ENCODE data around the gene YY1. TPM values are rescaled to one million over a fixed set of nuclear protein-coding genes. Genes with fewer than 3 reads are reported as not detected.

Gene YY1
- total and polyA plus RNA-seq, 7 donors = 26.7 to 61.5 (median 53.9) TPM

DNA sequence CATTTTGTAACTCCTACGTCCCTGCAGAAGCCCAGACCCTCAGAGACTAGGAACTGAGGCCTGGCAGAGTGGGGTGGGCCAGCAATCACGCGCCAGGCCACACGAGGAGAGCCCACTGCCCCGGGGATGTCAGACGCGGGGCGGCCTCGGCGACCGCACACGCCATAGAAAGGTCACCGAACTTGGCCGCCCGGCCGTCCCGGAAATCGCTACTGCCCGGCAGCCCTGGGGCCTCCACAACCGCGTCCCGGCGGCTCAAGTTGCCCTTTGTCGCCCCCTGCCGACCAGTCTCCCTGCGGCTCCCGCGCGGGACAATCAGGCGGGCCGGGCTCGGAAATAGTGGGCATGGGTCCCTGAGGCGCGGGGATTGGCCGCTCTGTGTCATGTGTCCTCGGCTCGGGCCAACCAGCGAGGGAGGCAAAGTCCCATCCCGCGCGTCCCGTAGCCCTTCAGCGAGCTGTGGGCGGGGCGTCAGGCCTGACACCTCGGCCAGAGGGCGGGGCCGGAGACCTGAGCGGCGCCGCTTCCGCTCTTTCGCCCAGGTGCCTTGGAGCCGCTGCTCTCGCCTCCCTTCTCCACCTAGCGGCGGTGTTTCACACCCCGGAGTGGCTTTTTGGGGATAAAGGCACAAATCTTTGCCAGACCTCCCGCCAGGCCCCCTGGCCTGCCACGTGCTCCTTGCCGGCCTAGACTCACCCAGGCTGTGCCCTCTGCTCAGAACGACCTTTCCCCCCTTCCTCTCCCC is 46.1 kb upstream of the YY1 start:
- Histone ChIP-seq H3K4me1 (peaks cover 0 to 17% (median 11%) of the 10 kb centered on the region in 4 donors), H3K4me3 (peak overlapping the region; percentile 18 to 59 (median 51)), H3K9me3 (no peaks in the 10 kb centered on the region), H3K27ac (peak overlapping the region; percentile 87 to 92 (median 88)), H3K27me3 (no peaks in the 10 kb centered on the region), H3K36me3 (no peaks in the 10 kb centered on the region)
- DNase-seq = peak; percentile 99
- WGBS, 2 donors = 1% methylated on average over 62 of the region's 62 CpGs
- intact Hi-C loops (cut with DNase I) = loop anchor here (1.0 to 5.0 kb wide), 3 partner anchors 44 to 210 kb away; no protein-coding TSS in a partner anchor
- TF ChIP-seq POLR2A (IDR thresholded peaks at IDR 0.05) = peak; percentile 42 to 48
- no peak for TF ChIP-seq EP300 (IDR thresholded peaks at IDR 0.05)
- TF ChIP-seq, protein P1, sequence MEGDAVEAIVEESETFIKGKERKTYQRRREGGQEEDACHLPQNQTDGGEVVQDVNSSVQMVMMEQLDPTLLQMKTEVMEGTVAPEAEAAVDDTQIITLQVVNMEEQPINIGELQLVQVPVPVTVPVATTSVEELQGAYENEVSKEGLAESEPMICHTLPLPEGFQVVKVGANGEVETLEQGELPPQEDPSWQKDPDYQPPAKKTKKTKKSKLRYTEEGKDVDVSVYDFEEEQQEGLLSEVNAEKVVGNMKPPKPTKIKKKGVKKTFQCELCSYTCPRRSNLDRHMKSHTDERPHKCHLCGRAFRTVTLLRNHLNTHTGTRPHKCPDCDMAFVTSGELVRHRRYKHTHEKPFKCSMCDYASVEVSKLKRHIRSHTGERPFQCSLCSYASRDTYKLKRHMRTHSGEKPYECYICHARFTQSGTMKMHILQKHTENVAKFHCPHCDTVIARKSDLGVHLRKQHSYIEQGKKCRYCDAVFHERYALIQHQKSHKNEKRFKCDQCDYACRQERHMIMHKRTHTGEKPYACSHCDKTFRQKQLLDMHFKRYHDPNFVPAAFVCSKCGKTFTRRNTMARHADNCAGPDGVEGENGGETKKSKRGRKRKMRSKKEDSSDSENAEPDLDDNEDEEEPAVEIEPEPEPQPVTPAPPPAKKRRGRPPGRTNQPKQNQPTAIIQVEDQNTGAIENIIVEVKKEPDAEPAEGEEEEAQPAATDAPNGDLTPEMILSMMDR (IDR thresholded peaks at IDR 0.05) = peak; percentile 83 to 94 (median 86)
- peak; percentile 54 to 80 (median 74) for TF ChIP-seq POLR2AphosphoS5 (IDR thresholded peaks at IDR 0.05)

DNA sequence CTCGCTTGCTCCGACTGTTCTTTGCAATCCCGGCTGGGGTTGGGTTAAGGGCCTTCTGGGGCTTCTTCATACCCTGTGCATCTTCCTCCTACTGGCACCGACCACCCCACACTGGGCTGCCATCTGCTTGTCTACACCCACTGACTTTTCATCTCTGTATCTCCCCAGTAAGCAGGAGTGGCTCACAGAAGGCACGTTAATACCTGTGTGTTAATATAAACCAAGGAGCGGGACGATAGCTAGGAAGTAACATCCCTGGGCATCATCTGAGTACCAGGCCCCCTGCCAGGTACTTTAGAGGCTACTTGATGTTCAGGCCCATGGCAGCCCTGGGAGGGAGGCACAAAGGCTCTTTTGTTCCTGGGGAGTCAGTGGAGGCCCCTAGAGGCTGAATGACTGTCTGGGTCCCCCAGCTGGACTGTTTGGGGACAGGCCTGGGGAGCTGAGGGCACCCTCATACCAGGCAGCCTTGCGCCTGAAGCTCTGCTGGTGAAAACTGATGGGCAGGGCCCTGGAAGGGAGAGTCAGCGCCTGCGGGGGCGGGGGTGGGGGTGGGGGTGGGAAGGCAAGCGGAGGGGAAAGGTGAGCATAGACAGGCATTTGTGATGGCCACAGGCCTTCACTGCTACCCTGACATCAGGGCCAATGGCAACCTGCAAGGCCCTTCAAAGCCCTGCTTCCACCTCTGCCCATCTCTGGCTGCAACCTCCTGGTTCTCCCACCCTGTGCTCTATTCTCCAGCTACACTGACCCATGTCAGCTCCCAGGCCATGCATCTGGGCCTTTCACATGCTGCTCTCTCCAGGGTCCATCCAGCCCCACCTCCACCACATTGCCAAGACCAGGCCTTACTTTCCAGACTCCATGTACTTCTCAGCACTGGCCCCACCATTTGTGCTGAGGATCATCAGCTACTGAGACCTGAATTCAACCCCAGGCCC is 45.3 kb upstream of the YY1 start:
- no peak for DNase-seq

DNA sequence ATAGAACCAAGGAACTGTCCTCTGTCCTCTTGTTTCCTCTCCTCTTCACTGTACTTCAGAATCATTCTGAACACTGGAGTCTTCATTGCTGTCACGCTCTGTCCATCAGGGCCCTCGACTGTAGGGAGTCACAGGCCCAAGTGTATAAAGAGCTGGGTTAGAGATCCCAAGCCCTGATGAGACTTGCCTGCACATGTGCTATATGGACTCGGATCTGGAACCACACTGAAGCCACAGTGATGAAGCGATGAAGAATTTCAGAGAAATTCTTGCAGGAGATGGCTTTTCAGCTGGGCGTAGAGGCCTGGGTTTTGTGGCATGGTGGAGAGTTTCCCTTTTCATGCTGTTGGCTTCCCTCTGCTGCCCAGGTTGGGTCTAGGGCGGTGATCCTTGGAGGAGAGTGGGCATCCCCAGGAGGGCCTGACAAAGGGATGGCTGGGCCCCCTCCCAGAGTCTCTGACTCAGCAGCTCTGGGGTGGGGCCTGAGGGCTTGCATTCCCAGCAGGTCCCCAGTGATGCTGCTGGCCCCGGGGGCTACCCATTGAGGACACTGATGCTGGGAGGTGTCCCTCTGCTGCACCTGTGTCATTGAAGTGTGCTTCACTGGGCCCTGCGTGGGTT is 39.6 kb upstream of the YY1 start:
- H3K9me3 ChIP-seq = no peaks in the 10 kb centered on the region
- 92 to 95% methylated on average over 8 of the region's 8 CpGs for WGBS, 2 donors
- H3K4me3 ChIP-seq = no peak overlapping the region
- intact Hi-C loops (cut with DNase I) = no loop called here
- DNase-seq = no peak
- no peaks in the 10 kb centered on the region for H3K4me1 ChIP-seq
- no peaks in the 10 kb centered on the region for H3K36me3 ChIP-seq
- H3K27ac ChIP-seq = no peak overlapping the region
- TF ChIP-seq POLR2A (IDR thresholded peaks at IDR 0.05) = no peak
- TF ChIP-seq, protein P1 (IDR thresholded peaks at IDR 0.05) = no peak
- no peak for TF ChIP-seq POLR2AphosphoS5 (IDR thresholded peaks at IDR 0.05)
- TF ChIP-seq EP300 (IDR thresholded peaks at IDR 0.05) = no peak
- H3K27me3 ChIP-seq = no peaks in the 10 kb centered on the region

More for the DNA sequence above, 45.3 kb upstream of the YY1 start:
- H3K4me3 ChIP-seq = peak overlapping the region; percentile 18 to 59 (median 51)
- no peaks in the 10 kb centered on the region for H3K9me3 ChIP-seq
- intact Hi-C loops (cut with DNase I) = loop anchor here (2.0 to 5.0 kb wide), 2 partner anchors 43 to 86 kb away; no protein-coding TSS in a partner anchor
- WGBS, 2 donors = 56 to 65% methylated on average over 12 of the region's 12 CpGs
- no peaks in the 10 kb centered on the region for H3K27me3 ChIP-seq
- peak overlapping the region; percentile 87 to 92 (median 88) for H3K27ac ChIP-seq
- no peaks in the 10 kb centered on the region for H3K36me3 ChIP-seq
- TF ChIP-seq POLR2AphosphoS5 (IDR thresholded peaks at IDR 0.05) = no peak
- TF ChIP-seq POLR2A (IDR thresholded peaks at IDR 0.05) = no peak
- TF ChIP-seq EP300 (IDR thresholded peaks at IDR 0.05) = no peak
- TF ChIP-seq, protein P1 (IDR thresholded peaks at IDR 0.05) = no peak
- peaks cover 0 to 17% (median 11%) of the 10 kb centered on the region in 4 donors for H3K4me1 ChIP-seq

DNA sequence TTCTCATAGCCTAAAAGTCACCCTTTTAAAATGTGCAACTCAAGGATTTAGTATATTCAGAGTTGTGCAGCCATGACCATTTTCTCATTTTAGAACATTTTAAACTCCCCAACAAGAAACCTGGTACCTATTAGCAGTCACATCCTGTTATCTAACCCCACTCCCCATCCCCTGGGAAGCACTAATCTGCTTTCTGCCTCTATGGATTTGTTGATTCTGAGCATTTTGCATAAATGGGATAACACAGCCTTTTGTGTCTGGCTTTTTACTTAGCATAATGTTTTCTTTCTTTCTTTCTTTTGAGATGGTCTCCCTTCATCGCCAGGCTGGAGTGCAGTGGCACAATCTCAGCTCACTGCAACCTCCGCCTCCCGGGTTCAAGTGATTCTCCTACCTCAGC is 38.6 kb upstream of the YY1 start:
- TF ChIP-seq EP300 (IDR thresholded peaks at IDR 0.05) (no peak), POLR2AphosphoS5 (IDR thresholded peaks at IDR 0.05) (no peak), POLR2A (IDR thresholded peaks at IDR 0.05) (no peak)
- TF ChIP-seq, protein P1 (IDR thresholded peaks at IDR 0.05) = no peak
- no peak for DNase-seq
- H3K27me3 ChIP-seq = no peaks in the 10 kb centered on the region
- 93 to 94% methylated on average over 3 of the region's 3 CpGs for WGBS, 2 donors
- intact Hi-C loops (cut with DNase I) = no loop called here
- H3K9me3 ChIP-seq = no peaks in the 10 kb centered on the region
- H3K36me3 ChIP-seq = no peaks in the 10 kb centered on the region
- H3K4me1 ChIP-seq = no peaks in the 10 kb centered on the region
- no peak overlapping the region for H3K27ac ChIP-seq
- no peak overlapping the region for H3K4me3 ChIP-seq

Measured in sigmoid colon (tissue), 7 donors.